HG02981 (cell line): ENCODE results near the gene RIBC1.
"Not testable (repeated sequence)": the region's sequence is repeated elsewhere in the genome, so short reads cannot be mapped to it uniquely, and the experiment has no call there.

Experiments
- ATAC-seq: cut with Tn5 transposase; IDR thresholded peaks from one replicate; pipeline ENCODE4 v1.9.1; 2021; ENCODE audit warnings: mild to moderate bottlenecking, moderate library complexity; ENCODE audit not compliant: unreplicated experiment

RIBC1 gene

DNA sequence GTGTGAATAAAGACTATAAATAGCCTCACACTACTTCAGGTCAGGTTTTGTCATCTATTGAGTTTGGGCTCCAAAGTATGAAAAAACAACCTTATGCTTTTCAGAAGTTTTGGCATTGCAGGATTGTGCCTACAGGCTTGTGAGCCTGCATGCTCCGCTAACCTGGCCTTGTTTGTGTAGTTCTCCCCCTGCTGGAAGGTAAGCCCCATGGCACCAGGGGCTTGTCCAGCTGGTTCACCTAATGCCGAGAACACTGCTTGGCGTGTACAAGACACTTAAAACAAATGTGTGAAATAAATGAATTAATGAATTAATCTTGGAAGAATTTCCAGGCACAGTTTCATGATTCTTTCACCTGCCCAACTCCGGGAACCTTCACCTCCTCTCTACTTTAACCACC is 13.3 kb downstream of the RIBC1 start:
- ATAC-seq, result peak; percentile 54

DNA sequence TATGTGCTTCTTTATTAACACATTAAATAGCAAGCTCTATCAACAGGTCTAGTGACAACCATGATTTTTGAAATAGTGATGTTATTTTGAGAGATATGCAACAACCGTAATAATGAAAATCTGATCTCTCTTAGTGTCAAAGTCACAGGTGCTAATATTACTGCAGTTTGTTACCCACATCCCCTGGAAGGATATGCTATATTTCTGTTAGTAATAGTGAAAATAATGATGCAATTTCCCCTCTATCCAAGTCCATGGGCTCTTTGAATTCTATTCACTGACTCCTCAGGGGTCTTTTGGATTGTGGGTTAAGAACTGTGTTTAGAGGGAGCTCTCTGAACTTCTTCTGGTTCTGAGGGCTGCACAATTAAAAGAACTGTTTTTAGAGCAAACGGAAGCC is 14.5 kb downstream of the RIBC1 start:
- no peak for ATAC-seq

GRCh38 chrX:53438174-53438831 is 15.6 kb downstream of the RIBC1 start:
- ATAC-seq, result no peak

- no peak for ATAC-seq
Observed at GRCh38 chrX:53438832-53439230, 16.2 kb downstream of the RIBC1 start.

GRCh38 chrX:53440101-53440500 is 17.4 kb downstream of the RIBC1 start:
- no peak for ATAC-seq

DNA sequence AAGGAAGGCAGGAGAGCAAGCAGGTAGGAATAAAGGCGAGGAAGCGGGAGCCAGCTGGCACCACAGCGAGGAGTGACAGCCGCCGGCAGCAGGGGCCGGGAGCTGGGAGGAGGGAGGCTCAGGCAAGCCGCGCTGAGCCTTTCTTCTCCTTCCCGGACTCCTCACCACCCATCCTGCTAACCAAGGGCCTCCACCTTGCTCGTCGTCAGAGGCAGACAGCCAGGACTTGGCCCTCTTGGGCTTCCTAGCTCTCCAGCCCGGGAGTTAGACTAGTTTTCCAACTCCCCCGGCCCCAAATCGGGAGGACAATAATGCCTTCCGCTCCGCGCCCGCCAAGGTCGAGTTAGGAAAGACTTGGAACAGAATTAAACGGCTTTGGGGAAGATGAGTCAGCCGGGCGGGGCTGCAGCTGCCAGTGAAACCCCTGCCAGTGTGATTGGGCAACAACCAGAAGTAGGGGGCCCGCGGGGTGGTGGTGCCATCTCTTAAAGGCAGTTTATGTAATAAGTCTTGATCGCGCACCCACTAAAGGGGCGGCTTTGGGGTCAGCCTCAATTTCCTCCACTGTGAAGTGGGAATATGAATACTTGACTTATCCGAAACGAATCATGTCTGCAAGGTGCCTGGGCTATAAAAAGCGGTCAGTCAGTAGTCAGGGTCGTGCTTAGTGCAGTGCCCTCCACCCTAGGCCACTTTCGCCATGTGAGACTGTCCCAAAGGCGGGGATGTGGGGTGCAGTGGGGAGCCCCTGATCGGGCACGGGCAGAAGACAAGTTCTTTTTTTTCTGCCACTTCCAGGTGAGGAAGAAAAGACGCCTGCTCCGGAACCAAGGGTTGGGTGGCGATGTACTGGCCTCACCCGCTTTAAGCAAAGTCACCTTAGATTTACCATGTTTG is 18.2 kb downstream of the RIBC1 start:
- no peak for ATAC-seq

DNA sequence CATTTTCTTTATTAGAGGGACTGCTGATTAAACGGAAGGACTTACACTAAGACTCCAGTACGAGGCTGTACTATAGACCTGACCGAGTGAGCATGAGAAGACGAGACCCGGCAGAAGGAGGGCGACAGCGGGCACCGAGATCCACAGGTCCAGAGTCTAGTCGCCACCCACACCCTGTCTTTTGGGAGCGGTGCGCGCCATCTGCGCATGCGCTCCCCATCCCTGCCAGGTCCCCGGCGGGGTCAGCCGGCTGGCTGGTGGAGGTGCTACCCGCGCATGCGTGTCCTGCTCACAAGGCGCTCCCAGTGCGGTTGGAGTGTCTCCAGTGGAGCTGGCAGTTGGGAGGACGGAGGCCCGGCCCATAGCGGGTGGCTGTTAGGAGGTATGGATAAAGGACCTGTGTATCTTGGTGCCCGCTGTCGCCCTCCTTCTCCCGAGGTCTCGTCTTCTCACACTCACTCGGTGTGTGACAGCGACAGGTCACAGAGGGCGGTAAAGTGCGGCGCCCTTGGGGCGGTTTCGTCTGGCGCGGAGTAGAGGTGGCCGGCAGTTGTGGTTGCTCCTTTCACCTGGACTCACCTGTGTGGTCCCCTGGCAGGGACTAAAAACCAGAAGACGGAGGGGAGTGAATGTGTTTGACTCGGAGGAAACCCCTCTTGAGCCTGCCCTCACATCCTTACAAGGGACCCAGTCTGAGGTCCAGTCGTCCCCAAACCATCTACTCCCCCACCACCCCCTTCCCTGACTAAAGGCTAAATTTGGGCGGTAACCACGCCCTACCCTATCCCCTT is 19.1 kb downstream of the RIBC1 start:
- no peak for ATAC-seq

DNA sequence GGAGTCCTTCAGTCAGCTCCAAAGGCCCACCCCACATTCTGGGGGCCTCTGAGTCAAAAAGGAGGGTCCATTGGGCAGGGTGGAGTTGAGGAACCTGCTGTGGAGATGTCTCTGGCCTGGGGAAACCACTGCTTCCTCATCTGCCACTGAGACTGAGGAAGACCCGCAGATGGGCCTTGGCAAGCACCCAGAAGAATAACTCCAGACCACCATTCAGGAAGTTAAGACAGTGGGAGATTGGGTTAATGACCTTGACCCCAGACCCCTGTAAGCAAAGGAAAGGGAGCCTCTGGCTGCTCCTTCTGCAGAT is 19.6 kb downstream of the RIBC1 start:
- ATAC-seq, result no peak

- no peak for ATAC-seq
Observed at GRCh38 chrX:53445977-53446376, 23.3 kb downstream of the RIBC1 start.

GRCh38 chrX:53447441-53447840 is 24.8 kb downstream of the RIBC1 start:
- ATAC-seq, result no peak

DNA sequence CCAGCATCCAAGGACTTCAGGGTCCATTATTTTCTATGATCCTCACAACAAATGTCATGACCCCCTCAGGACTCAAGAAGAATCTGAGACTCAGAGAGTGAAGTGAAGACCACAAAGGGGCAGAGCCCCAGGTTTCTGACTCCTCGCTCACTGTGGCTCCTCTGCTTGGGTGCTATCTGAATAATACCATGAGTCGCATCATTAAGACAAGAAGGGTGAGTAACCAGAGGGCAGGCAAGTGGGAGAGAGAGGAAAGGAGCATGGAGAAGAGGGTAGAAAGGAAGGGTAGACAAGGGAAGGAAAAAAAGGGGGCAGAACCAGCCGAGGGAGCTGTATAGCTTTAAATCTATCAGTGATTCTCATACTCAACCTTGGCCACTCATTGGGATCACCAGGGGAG is 27.0 kb downstream of the RIBC1 start:
- no peak for ATAC-seq

DNA sequence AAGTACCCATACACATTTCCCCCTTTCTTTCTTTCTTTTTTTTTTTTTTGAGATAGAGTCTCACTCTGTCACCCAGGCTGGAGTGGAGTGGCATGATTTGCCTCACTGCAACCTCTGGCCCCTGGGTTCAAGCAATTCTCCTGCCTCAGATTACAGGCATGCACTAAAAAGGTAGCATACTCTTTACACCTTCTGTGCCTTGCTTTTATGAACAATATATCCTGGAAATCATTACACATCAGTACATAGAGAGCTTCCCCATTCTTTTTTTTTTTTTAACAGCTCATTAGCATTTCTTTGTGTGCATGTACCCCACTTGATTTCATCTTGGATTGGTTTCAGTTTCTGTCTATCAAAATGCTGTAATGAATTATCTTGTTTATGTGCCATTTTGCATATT is 30.1 kb downstream of the RIBC1 start:
- no peak for ATAC-seq

DNA sequence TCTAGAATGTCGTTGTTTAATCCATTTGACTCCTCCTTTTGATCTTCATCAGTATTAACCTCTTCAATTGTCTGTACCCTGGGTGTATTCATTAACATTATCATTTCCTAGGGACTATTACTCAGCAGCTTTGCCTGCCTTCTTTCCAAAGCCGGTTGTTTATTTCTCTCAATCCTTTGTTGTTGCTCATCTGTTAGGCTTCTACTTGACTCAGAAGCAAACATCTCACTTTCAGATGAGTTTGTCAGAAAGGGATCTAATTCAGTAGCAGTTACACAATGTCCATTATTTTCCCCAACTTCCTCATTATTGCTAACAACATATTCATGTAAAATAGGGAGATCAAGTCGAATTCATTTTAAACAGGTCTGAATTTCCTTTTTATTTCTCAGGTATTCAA is 33.6 kb downstream of the RIBC1 start:
- ATAC-seq, result no peak

DNA sequence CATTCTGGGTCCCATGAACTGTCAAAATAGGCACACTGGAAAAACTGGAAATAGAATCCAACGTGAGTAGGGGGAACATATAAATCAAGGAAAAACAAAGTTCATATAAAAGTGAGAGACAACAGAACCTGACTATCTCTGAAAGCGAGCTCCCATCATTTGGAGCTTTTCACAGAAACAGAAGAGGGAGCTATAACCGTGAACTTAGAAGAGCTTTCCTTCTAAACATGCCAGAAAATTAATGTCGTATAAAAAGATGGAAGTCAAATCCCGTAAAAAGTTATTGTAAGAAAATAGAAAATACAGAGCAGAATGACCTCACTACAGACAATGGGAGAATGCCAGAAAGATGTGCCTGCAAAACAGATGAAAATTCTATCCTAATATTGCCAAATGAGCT is 35.4 kb downstream of the RIBC1 start:
- ATAC-seq, result no peak

DNA sequence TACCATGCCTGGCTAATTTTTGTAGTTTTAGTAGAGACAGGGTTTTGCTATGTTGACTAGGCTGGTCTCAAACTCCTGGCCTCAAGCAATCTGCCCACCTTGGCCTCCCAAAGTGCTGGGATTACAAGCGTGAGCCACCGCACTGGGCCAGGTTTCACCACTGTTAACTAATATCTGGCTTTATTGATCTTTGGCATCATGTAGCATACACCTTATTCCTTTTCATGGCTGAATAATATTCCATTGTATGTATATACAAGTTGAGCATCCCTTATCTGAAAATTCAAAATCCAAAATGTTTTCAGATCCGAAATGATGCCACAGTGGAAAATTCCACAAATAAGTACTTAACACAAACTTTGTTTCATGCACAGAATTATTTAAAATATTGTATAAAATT is 46.0 kb downstream of the RIBC1 start:
- ATAC-seq, result not testable (repeated sequence)

DNA sequence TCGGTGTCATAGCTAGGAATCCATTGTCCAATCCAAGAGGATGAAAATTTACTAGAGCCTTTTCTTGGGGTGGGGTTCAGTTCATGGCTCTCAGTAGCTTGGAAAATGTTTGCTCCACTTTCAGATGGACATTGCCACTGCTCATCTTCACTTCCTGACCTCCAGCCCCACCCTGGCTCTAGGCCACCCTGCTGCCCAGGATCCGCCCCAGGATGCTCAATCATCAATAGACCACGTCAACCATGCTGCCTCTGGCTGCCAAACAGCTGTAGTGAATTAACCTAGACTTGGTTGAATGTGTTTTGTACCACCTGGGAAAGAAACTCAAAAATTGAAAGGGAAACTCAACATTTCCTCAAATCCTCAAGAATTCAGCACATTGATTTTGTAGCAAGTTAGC is 48.7 kb downstream of the RIBC1 start:
- no peak for ATAC-seq

- no peak for ATAC-seq
Observed at GRCh38 chrX:53474707-53475106, 52.0 kb downstream of the RIBC1 start.

DNA sequence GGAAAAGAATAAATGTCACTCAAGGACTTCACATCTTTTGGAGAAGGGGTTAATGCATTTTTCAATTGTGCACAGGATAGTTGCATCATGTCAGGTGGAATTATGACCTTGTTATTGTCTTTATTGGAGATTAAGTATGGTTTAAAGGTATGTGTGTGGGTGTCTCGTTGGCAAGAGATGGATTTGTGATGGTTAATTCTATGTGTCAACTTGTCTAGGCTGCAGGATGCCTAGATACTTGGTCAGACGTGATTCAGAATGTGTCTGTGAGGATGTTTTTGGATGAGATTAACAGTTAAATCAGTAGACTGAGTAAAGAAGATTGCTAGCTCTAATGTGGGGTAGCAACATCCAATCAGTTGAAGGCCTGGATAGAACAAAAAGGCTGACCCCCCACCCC is 53.7 kb downstream of the RIBC1 start:
- no peak for ATAC-seq

DNA sequence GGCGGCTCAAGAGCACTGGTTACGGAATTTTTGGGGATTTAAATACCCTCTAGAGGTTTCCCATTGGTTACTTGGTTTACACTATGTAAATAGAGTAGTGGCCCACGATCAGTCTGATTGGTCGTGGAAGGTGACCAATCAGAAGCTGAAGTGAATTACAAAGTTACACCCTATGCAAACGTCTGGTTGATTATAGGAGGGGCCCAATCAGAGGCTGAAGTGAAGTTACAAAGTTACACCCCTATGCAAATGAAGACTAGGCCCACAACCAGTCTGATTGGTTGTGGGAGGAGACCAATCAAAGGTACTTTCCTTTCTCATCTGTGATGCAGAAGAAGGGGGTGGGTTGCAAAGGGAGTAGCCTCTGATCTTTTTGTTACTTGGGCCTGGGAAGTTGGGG is 56.6 kb downstream of the RIBC1 start:
- ATAC-seq, result no peak
